HFF-Myc (cell line): ENCODE data around the gene SOX11.

Experiments used
- DNase-seq: peaks from one replicate; pipeline ENCODE4 v3.0.0-alpha.2; 2011; ENCODE audit warnings: low read depth; ENCODE audit errors: extremely low read depth
- H3K4me3 ChIP-seq: replicated peaks from 2 replicates; pipeline ENCODE4 v1.5.1; 2011; ENCODE audit warnings: low read depth, mild to moderate bottlenecking, control low read depth, low read length
- CTCF ChIP-seq: IDR thresholded peaks from 2 replicates; pipeline ENCODE4 v1.5.1; 2012; ENCODE audit warnings: mild to moderate bottlenecking, low read depth, low read length, control low read depth; ENCODE audit errors: missing control alignments

Gene SOX11

GRCh38 chr2:5741242-5741641, 49.1 kb downstream of the SOX11 start:
- no peak overlapping the region for H3K4me3 ChIP-seq
- no peak for TF ChIP-seq CTCF
- no peak for DNase-seq

DNA sequence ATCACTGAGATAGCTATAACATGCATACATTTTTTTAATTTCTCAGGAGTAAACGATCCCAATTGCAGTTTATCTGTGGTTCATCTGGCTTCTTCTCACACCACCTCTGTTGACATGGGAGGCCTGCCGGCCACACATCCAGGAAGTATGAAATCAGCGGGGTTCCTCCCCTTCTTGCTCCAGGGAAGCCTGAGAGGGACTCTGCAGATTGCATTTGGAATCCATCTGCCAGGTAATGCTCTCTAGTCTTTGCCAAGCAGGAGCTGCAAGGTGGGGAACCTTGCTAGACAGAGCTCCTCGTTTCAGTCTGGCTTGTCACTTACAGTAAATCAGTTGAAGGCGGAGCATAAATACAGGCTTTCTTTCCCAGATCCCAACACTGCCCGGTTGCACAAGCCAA, 49.9 kb downstream of the SOX11 start:
- no peak overlapping the region for H3K4me3 ChIP-seq
- no peak for TF ChIP-seq CTCF
- no peak for DNase-seq

GRCh38 chr2:5748391-5748790, 56.2 kb downstream of the SOX11 start:
- no peak for DNase-seq
- no peak for TF ChIP-seq CTCF
- no peak overlapping the region for H3K4me3 ChIP-seq

DNA sequence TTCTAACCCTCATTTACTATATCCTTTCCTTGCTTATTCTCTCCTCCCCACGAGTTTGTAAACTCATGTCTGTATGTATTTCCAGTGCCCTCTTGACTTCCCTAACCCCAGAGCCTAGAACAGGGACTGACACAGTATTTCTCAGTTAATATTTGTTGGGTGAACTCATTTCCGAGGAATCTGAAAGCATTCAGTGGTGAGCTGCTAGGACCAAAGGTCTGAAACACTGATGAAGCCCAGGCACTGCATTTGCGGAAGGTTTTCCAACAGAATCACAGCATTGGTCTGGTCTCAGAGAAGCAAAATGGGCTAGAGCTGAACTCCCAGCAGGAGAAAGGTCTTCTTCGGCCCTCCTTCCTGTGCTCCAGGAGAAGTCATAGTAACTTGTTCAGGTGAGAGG, 56.8 kb downstream of the SOX11 start:
- no peak overlapping the region for H3K4me3 ChIP-seq
- DNase-seq: no peak
- no peak for TF ChIP-seq CTCF

GRCh38 chr2:5749347-5749746, 57.2 kb downstream of the SOX11 start:
- no peak overlapping the region for H3K4me3 ChIP-seq
- no peak for DNase-seq
- TF ChIP-seq CTCF: no peak
